NOMO-1 treated with DMSO at 0.1 percent for 48 hours (cell line): ENCODE measurements around the gene RREB1.

ENCODE experiments used
- DNase-seq: peaks from one replicate; lab custom pipeline; 2025; ENCODE audit not compliant: unreplicated experiment; lab: John Stamatoyannopoulos, UW

The RREB1 gene

DNA sequence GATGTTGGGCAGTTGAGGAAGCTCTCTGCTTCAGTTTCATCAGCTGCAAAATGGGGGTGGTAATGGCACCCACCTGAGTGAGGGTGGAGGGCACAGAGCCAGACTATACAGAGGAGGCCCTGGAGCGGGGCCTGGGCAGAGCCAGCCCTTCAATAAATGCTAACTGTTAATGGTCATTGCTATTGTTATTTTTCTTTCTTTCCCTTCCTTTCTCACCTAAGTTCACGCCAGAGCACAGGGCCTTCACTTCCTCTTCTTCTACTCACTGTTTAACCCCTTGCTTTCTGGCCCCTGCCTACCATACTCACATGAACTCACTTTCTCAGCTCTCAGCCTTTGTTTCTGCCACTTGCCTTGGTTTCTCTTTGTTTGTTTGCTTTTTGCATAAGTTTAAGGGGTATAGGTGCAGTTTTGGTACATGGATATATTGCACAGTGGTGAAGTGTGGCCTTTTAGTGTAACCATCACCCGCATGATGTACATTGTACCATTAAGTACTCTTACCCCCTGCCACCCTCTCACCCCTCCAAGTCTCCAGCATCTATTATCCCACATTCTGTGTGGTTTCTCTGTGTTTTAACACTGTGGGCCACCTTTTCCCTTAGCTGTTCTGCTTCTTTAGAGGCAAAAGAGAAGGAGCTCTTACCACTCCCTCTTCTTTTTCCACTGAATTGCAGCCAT is 7.5 kb upstream of the RREB1 start:
- peak; percentile 72 for DNase-seq

DNA sequence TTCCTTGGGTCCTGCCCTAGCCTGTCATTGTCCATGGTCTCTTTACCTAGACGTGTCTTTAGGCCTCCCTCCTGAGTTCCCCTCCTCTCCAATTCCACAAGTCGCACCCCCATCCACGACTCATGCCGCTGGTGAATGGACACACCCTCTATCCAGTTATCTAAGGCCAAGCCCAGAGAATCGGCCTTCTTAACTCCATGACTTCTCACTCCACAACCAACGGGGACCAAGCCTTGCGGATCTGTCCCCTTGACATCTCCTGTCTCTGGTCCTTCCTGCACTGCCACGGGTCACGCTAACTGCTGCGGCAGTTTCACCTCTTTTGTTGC is 7.0 kb upstream of the RREB1 start:
- no peak for DNase-seq

DNA sequence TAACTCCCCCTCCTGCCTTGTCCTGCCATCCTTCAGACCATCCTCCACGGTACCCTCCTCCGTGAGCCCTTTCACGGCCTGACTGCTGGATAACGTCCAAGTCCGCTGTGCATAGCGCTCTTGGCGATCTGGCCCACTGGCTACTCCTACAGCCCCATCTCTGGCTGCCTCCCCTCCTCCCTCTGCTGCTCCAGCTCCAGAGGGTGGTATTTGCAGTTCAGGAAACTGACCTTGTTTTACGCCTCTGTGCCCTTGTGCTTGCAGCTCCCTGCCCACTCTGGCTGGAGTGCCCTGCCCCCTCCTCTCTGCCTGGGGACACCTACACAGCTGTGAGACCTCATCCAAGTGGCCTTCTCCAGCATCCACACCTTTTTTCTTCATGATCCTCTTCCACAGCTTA is 6.5 kb upstream of the RREB1 start:
- DNase-seq = no peak

DNA sequence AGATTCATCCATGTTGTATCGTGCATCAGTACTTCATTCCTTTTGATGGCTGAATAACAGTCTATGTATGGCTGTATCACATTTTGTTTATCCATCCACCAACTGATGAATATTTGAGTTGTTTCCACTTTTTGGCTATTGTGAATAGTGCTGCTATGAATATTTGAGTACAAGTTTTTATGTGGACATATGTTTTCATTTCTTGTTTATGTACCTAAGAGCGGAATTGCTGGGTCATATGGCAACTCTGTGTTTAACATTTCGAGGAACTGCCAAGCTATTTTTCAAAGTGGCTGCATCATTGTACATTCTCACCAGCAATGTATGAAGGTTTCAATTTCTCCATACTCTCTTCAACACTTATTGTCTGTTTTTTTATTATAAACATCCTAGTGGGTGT is 3.0 kb upstream of the RREB1 start:
- DNase-seq = no peak

DNA sequence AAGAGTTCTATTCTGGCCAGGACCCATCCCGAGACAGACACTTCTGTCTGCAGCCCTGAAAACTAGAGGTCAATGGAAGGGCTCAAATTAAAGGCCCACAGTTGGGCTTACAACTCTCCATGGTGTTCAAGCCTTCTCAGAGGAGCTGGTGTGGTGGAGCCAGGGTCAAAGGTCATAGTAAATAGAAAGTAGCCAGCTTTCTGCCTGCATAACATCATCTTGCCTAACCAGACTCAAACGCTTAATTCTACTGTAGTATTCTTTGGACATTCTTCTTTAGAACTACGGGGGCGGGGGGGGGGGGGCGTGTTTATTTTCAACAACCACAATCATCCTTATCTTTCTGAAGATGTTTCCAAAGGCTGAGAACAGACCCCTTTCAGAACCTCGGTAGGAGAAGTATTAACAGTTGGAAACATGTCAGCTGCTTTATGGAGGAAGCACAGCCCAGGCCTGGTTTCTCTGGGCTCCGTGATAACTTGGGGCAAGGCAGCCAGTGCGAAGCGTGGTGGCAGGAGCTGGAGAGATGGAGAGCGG is 1.5 kb upstream of the RREB1 start:
- no peak for DNase-seq

DNA sequence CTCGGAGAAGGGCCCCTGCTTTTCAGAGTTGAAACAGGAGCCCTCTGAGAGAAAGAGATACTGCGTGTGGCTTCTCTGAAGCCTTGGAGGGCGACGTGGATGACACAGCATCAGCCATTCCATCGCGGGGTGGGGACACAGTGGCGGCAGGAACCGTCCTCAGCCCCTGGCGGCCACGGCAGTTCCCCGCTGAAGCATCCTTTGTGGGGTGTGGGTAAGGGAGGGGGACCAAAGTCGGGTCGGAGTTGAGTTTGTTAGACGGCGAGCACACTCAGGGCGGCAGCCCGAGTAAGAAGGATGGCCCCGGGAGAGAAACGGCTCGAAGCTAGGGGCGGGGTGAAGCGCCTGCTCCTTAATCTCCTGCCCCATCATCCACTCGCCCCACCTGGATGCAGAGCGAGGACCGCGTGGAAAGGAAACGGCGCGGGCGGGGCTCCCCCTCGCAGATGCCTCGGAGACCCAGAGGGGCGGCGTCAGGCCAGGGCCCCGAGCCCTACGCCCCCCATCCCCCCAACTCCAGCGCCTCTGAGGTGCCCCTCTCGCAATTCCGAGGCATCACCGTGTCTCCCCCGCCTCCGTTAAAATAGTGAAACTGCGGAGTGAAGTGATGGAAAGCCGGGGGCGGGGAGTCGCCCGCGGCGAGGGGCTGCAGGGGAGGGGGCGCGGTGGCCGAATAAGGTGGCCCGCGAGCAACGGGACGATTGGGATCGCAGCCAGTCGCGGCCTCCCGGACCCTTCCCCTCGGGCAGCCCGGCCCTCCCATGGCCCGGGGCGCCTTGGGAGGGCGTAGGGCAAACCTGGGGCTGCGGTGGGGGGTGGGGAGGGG is 796 bp upstream of the RREB1 start:
- peak; percentile 51 for DNase-seq

DNA sequence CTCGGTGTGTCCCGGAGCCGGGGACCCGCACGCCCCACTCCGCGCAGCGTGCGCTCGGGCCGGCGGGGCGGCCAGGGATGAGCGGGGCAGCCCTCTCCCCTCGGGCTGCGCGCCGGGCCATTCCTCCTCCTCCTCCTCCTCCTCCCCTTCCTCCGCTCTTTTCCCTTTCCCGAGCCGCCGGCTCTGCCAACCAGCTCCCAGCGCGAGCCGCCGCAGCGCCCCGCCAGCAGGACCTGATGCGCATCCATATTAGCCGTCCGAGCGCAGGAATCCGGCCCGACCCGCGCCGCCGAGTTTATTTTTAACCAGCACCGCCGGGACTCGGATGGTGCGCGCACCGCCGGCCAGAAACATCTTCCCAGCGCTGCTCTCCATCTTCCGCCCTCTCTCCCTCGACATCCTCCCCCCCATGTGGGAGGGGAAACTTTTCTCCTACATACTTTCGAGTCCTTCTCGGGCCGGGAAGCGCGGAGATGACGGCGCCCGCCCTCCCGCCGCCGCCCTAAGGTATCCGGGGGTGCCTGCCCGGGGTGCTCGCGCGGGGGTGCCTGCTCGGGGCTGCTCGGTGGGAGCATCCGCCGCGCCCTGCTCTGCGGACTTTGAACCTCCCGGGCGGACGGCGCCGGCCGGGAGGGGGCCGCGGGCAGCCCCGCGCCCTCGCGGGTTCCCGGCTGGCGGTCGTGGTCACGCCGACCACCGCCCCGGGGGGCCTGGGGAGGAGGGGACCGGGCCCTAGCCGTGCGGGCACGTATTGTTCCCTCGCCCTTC is 619 bp downstream of the RREB1 start:
- DNase-seq = no peak

DNA sequence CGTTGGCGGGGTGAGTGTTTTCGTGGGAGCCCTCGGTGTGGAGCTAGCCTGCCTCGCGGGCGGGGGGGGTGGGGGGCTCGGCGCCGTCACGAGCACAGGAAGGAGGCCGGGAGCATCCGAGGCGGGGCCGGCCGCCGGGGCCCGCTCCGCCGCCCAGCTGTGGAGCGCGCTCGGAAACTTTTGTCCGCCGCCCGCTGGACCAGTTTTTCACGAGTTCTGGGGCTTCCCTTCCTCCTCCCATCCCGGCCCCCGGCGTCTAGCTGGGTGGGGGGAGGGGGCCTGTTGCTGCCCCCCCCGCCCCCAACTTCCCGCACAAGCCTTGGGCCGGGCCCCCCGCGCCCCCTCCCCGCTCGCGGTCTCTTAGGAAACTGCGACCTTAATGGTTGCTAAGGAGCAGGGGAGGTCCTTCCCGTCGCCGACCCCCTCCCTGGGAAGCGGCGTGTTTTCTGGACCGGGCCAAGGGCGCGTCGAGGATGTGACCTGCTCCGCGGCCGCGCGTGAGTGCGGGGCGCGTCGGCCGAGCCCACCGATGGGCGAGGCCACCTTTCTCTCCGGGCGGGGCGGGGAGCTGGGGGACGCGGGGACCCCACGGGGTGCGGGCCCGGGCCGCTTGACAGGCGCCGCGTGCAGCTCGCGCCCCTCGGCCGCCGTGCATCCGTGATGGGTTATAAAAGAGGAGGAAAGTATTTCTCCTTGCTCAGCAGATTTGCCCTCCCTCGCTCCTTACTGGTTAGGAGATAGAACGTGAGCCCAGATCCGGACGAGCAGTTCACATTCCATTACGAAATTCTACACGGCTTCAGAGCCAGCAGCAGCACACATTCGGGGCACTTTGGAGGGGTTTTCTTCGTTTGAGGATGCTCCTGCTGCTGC is 1.4 kb downstream of the RREB1 start:
- peak; percentile 70 for DNase-seq

DNA sequence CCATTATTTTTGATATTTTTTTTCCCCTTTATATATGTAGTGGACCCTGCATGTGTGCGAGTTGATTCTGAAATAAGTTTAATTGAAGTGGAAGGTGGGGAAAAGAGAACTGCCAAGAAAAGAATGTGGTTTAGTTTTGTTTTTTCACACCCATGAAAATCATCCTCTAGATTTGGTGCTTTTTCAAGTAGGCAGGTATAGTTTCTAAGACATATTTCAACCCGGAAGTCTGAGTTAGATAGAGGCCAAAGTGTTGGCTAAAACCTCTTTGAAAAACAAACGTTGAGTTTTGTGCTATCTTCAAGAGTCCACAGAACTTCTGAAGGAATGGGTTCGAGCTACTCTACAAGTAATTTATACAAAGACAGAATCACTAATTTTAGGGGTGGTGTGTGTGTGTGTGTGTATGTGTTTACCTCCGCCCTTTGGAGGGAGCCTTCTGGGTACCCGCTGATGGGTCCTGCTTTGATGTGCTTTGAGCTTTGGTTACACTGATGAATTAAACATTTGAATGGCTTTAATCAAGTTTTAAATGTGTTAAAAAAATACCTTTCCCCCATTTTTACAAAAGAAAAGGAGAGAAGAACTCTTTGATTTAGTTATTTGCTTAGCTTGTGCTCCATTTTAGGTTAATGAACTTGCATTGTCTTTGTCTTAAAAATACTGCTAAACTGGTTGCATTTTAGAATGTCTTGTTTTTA is 2.5 kb downstream of the RREB1 start:
- DNase-seq = no peak

DNA sequence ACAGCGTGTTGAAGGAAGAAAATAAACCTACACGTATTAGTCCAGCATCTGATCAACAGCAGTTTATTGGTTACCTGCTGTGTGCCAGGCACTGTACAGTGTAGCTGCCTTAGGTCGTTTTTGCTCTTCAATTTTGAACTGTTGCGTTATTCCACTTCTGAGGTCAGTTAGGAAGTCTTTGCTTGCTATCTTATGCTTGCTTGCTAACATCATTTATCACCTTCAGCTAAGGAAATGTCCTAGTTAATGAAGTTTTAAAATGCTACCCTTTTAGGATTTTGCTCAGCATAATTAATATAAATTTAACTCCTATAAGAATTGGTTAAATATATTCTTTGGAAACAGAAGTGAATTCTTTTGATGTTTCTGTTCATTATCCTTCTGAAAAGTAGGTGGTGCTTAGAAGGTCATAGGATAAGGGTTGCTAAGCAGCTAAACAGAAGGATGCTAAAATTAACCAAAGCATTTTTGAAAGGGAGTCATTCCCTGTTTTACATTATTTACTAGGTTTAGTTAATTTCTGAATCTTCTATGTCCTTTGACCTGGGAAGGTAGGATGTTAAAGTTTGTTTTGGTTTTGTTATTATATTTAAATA is 3.4 kb downstream of the RREB1 start:
- DNase-seq = no peak

DNA sequence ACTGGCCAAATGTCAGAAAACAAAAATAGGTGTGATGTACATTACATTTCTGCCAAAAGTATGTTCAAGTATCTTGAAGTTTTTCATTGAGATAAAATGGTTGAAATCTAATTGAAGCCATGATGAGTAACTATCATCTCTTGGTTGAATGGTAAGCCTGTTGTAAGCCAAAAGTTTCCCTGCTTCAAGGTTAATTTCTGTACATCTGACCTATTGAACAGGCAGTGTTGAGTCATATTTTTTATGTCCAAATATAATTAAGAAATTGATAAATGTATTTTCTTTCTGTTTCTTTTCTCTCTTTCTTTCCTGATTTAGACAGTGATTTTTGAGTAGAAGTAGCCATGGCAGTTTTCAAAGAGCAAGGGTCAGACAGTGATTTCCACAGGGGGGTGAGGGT is 4.4 kb downstream of the RREB1 start:
- no peak for DNase-seq

DNA sequence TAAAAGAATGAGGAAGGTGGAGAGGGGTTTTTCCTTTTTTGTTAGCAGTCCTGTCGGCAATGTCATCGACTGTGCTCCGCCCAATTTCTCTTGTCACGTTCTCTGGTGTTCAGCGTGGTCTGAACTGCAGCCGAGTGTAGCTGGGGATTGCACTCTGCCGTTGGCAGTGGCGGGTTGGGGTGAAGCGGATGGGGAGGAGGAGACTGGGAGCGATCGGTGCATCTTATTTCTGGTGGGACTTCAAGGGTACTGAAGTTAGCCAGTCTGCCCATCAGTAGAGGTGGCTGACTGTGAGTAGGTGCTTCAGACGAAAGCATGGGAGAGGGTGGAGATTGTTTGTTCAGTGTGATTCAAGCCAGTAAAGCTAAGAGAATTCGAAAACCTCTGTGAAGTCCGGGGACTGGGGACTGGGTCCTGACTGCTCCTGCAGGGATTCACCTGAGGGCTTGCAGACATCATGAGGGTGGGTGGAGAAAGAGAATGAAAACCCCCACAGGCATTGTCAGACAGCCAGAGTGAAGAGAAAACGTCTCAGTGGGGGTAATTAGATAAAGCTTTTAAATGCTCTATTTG is 5.1 kb downstream of the RREB1 start:
- peak; percentile 63 for DNase-seq

DNA sequence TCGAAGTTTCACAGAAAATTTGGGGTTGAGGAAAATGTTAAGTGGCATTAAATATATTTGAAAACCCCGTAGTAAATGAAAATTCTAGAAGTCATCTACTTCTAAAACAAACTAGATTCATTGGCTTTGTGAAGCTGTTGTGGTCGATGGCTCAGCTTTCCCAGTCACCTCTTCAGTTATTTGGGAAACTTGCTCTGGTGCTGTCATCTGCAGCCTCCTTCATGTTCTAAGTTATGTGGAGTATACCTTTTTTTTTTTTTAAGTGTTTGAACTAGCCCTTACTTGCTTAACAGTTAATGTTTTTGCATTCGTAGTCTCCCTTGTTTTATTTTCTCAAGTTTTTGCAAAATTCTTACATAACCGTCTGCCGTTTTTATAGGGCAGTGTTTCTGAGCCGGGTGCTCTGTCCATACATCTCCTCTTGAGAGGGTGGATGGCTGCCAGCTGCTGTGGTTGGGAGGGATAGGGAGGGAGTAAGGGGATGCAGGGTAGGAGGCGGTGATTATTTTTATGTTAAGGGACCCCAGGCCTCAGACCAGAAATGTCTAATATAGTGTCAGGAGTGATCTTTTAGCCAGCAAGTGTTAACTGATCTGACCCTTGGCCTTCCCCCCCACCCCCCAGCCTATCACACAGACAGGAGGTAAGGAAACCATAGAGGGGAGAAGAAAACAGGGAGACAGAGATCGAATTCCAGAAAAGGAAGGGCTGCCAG is 7.1 kb downstream of the RREB1 start:
- no peak for DNase-seq

DNA sequence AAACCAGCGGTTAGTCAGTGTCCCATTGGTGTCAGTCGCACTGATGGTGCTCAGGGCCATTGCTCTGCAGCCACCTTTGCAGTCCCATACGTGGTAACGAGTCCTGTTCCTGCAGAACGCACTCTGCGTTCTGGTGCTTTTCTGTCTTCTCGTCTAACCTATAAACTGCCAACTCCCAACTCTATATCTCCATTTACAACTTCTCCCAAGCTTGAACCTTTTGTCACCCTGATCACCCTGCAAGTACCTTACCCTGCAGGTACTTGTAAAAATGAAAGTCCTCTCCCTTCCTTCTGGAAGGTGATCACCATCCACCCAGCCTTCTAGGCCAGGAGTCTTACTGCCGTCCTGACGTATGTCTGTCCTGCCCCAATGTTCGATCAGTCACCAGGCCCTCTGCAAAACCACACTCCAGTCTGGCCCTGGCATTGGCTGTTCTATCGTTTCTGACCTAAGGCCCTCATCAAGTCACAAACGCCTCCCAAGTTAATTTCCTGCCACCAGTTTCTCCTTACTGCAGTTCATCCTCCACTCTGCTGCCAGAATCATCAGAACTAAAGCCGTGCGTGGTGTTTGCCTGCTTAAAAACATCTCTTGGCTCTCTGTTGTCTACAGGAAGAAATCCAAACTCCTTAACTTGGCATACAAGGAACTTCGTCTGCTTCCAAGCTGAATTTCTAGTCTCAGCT is 7.9 kb downstream of the RREB1 start:
- no peak for DNase-seq

DNA sequence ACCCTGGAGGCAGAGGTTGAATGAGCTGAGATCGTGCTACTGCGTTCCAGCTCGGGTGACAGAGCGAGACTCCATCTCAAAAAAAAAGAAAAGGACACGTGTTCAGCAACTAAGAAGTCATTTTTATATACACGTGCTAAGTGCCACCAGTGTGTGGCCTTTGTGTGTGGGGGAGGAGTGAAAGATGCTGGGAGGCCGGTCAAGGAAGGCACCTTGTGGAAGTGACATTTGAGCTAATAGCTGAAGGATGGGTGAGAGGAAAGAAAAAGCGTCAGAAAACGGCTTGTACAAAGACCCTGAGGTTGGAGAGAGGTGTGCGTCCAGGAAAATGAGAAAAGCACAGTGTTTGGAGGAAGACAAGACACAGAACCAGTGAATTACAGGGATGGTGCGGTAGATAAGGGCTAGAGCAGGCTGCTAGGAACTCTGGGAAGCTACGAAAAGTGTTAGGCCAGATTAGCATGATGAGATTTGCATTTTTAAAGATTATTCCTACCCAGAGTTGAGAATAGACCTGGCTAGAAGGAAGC is 11.6 kb downstream of the RREB1 start:
- no peak for DNase-seq

DNA sequence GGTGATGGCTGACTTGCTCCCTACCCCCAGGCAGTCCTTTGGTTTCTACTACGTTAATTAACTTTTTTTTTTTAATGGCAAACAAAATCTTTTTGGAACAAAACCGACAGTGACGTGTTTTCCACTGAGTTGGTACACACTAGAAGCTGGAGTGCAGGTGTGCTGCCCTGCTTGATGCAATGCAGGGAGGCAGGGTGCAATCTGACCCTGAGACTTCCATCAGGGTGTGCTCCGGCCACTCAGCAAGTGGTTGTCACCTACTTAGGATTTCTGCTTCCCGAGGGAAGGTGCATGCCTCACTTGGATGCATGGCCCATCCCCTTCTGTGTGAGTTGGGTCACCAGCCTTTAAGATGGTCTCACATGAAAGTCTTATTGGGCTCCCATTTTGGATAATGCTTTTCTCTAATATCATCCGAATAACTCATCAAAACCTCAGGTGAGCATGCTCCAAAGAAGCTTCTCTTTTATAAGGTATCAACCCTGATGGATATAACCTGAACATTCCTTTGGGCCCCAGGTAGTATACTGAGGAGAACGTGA is 14.0 kb downstream of the RREB1 start:
- no peak for DNase-seq

DNA sequence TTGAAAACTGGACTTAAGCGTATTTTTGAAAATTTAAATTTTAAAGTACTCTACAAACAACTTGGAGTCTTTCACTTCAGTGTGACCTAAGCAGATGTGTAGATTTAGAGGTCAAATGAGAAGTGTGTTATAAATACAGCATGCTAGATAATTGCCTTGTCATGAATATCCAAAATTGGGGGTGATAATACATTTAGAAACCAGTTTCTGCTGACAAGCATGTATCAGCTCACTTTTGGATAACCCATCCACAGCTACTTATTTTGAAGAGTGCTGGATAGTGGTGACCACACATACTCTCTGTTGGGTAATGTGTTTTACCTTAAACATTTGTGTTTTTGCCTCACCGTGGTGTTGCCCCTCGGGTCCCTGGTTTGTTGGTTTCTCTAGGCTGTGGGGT is 14.9 kb downstream of the RREB1 start:
- DNase-seq = no peak

DNA sequence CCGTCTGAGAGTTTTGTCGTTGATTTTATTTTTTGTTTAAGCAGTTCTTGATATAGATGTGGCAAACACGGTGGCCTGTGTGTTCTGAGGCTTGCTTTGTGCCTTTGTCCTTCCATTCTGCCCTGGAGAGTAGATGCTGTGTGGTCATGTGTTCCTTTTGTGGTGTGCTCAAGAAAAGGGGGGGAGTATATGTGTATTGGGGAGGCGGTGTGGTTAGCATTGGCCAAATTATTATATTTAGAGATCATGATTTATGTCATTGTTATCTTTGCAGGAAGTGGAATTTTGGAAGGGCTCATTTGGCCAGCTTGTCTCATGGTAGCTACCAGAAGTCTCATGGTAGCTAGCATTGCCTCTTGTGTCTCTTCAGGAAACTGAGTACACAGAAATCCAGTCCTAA is 16.4 kb downstream of the RREB1 start:
- peak; percentile 26 for DNase-seq
